ENCODE results near the gene PCNT. TPM values are rescaled to one million over a fixed set of nuclear protein-coding genes. Genes with fewer than 3 reads are reported as not detected.

PCNT gene
- total RNA-seq, 4 donors from 2014 or later, result 42.8 to 58.6 (median 45.9) TPM

- Histone ChIP-seq H3K4me1 (peaks cover 0 to 6% (median 0%) of the 10 kb centered on the region in 4 donors), H3K4me3 (no peak overlapping the region), H3K9me3 (no peaks in the 10 kb centered on the region), H3K27ac (no peak overlapping the region), H3K36me3 (peaks cover 0 to 20% (median 0%) of the 10 kb centered on the region in 3 donors), H3K27me3 (no peaks in the 10 kb centered on the region)
- 66 to 73% methylated on average over 6 of the region's 6 CpGs for WGBS, 2 donors
- TF ChIP-seq CTCF (IDR thresholded peaks at IDR 0.05) (no peak), EP300 (IDR thresholded peaks at IDR 0.05) (no peak), POLR2A (IDR thresholded peaks at IDR 0.05) (no peak)
- no peak for DNase-seq (ENCODE audit: low spot score in 2 of 2)
These were observed 159.6 kb downstream of the PCNT start for GRCh38 chr21:46483300-46484295.

DNA sequence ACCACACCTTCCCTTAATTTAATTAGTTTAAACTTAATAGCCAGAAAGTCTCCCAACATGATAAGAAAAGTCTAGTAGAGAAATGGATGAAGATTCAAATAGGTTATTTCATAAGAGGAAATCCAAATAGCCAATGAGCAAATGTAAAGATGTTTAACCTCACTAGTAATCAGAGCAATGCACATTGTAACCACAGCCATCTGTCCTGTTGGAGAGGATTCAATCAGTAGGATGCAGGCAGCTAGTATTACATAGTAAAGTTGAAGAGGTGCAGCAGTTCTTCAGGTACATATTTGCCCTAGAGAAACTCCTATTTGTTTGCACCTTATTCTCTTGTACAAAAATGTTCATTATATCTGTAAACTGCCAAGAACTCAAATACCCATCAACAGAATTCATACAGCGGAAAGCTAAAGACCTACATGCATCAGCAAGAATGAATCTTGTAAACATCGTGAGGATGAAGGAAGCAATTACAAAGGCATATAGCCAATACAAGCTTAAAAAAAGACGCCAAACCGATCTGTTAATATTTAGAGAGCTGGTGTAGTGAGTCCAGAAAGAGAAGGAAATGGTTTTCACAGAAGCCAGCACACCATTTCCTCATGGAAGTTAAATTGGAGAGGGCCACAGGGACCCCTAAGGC is 162.6 kb downstream of the PCNT start:
- WGBS, 2 donors, result 61 to 63% methylated on average over 4 of the region's 4 CpGs
- no peak overlapping the region for H3K4me3 ChIP-seq
- TF ChIP-seq CTCF (IDR thresholded peaks at IDR 0.05), result no peak
- TF ChIP-seq EP300 (IDR thresholded peaks at IDR 0.05), result no peak
- no peak for TF ChIP-seq POLR2A (IDR thresholded peaks at IDR 0.05)

DNA sequence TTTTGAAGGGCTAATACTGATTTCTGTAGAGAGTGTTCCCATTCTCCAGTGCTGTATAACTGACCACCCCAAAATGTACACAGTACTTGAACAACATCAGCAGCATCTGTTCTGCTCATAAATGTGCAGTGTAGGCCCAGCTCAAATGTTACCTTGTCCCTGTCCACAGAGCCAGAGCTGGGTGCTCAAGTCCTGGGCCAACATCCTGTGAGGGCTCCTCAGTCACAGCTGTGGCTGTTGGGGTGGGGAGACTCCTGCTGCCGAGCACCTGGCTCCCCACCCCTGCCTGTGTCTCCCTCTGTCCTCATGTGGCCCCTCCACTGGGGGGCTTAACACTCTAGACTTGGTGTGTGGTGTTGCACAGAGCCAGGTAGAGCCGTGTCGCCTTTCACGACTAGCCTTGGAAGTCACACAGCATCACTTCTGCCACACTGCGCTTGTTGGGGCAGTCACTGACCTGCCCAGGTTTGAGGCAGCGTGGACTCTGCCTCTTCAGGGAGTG is 165.3 kb downstream of the PCNT start:
- 72 to 82% methylated on average over 3 to 5 of the region's 6 CpGs for WGBS, 2 donors
- Histone ChIP-seq H3K27ac (no peak overlapping the region), H3K36me3 (peaks cover 0 to 62% (median 0%) of the 10 kb centered on the region in 3 donors), H3K27me3 (no peaks in the 10 kb centered on the region), H3K4me1 (peaks cover 0 to 5% (median 0%) of the 10 kb centered on the region in 4 donors), H3K9me3 (peaks cover 0 to 12% (median 0%) of the 10 kb centered on the region in 4 donors), H3K4me3 (no peak overlapping the region)
- no peak for TF ChIP-seq CTCF (IDR thresholded peaks at IDR 0.05)
- TF ChIP-seq POLR2A (IDR thresholded peaks at IDR 0.05), result no peak
- TF ChIP-seq EP300 (IDR thresholded peaks at IDR 0.05), result no peak
- DNase-seq (ENCODE audit: low spot score in 2 of 2), result no peak

More for the DNA sequence above, 162.6 kb downstream of the PCNT start:
- Histone ChIP-seq H3K9me3 (no peaks in the 10 kb centered on the region), H3K27ac (no peak overlapping the region), H3K36me3 (peaks cover 0 to 42% (median 0%) of the 10 kb centered on the region in 3 donors), H3K4me1 (peaks cover 0 to 11% (median 0%) of the 10 kb centered on the region in 4 donors), H3K27me3 (no peaks in the 10 kb centered on the region)
- no peak for DNase-seq (ENCODE audit: low spot score in 2 of 2)

GRCh38 chr21:46489800-46490199 is 165.8 kb downstream of the PCNT start:
- 72 to 76% methylated on average over 10 of the region's 10 CpGs for WGBS, 2 donors
- Histone ChIP-seq H3K9me3 (peaks cover 0 to 12% (median 0%) of the 10 kb centered on the region in 4 donors), H3K4me3 (no peak overlapping the region), H3K27ac (no peak overlapping the region), H3K4me1 (peaks cover 0 to 5% (median 0%) of the 10 kb centered on the region in 4 donors), H3K27me3 (no peaks in the 10 kb centered on the region), H3K36me3 (peaks cover 0 to 68% (median 0%) of the 10 kb centered on the region in 3 donors)
- TF ChIP-seq CTCF (IDR thresholded peaks at IDR 0.05) (no peak), POLR2A (IDR thresholded peaks at IDR 0.05) (no peak), EP300 (IDR thresholded peaks at IDR 0.05) (no peak)
- DNase-seq (ENCODE audit: low spot score in 2 of 2), result no peak

Measured in tibial nerve (tissue), 4 donors.